ENCODE measurements around the gene PDIA2. TPM values are rescaled to one million over a fixed set of nuclear protein-coding genes. Genes with fewer than 3 reads are reported as not detected.

The PDIA2 gene
- total RNA-seq, 2 donors from 2014 or later = 0.81 to 3.2 TPM

DNA sequence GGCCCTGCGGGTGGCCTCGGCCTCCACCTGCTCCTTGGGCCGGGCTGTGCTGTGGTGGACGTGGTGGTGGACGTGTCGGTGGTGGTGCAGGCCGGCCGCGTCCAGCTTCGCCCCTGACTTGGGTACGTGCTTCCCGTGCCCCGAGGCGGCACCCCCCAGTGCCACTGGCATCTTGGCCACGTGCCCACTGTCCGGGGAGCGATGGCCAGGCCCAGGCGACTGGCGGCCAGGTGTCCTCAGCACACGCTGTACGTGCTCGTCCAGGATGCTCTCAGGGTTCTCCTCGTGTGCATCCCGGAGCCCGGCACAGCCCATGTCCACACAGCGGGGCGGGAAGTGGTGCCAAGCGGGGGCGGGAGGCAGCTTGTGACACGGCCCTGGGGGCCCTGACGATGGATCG, 14.9 kb downstream of the PDIA2 start:
- Histone ChIP-seq H3K36me3 (peaks cover 16% of the 10 kb centered on the region), H3K27me3 (replicated peaks; ENCODE audit: insufficient read depth) (no peaks in the 10 kb centered on the region), H3K4me1 (ENCODE audit: control insufficient read depth in 1 of 2, low read depth in 2 of 2) (no peaks in the 10 kb centered on the region), H3K27ac (no peak overlapping the region), H3K9me3 (no peaks in the 10 kb centered on the region), H3K4me3 (no peak overlapping the region)
- ATAC-seq (ENCODE audit: insufficient number of reproducible peaks, low FRiP score, low read depth) = no peak
- DNase-seq (ENCODE audit: low spot score) = no peak
- TF ChIP-seq, protein P1, sequence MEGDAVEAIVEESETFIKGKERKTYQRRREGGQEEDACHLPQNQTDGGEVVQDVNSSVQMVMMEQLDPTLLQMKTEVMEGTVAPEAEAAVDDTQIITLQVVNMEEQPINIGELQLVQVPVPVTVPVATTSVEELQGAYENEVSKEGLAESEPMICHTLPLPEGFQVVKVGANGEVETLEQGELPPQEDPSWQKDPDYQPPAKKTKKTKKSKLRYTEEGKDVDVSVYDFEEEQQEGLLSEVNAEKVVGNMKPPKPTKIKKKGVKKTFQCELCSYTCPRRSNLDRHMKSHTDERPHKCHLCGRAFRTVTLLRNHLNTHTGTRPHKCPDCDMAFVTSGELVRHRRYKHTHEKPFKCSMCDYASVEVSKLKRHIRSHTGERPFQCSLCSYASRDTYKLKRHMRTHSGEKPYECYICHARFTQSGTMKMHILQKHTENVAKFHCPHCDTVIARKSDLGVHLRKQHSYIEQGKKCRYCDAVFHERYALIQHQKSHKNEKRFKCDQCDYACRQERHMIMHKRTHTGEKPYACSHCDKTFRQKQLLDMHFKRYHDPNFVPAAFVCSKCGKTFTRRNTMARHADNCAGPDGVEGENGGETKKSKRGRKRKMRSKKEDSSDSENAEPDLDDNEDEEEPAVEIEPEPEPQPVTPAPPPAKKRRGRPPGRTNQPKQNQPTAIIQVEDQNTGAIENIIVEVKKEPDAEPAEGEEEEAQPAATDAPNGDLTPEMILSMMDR (IDR thresholded peaks at IDR 0.05) = no peak

DNA sequence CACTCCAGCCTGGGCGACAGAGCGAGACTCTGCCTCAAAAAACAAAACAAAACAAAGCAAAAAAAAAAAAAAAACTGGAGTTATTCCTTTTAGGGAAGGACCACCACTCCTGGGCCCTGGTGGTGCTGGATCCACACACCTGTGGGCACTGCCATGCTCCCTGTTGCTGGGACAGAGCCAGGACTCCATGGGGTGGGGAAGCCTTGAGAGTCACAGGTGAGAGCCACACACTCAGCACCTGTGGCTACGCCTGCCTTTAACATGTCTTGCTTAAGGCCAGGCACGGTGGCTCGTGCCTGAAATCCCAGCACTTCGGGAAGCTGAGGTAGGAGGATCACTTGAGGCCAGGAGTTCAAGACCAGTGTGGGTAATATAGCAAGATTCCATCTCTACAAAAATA, 18.3 kb downstream of the PDIA2 start:
- H3K36me3 ChIP-seq = peaks cover 13% of the 10 kb centered on the region

DNA sequence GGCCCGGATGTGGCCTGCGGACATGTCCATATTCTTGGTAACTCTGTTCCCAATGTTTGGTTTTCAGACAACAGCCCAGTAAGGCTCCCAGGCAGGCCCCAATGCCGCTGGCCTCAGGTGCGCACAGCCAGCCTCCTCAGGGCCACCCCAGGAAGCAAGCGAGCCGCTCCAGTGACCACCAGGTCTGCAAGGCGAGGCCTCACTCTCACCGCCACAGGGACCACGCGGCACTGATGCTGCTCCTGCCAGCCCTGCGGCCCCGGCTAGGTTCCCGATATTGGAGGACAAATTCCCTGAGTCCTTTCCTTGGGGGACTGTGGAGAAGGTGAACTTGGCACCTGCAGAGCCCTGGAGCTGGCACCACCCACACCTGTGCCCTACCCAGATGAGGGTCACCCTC, 19.0 kb downstream of the PDIA2 start:
- TF ChIP-seq, protein P1 (IDR thresholded peaks at IDR 0.05) = no peak
- H3K27me3 ChIP-seq (replicated peaks; ENCODE audit: insufficient read depth) = no peaks in the 10 kb centered on the region
- no peak overlapping the region for H3K4me3 ChIP-seq
- no peak for ATAC-seq (ENCODE audit: insufficient number of reproducible peaks, low FRiP score, low read depth)
- H3K36me3 ChIP-seq = peaks cover 13% of the 10 kb centered on the region
- H3K9me3 ChIP-seq = no peaks in the 10 kb centered on the region
- DNase-seq (ENCODE audit: low spot score) = no peak
- no peak overlapping the region for H3K27ac ChIP-seq
- no peaks in the 10 kb centered on the region for H3K4me1 ChIP-seq (ENCODE audit: control insufficient read depth in 1 of 2, low read depth in 2 of 2)

More for the DNA sequence above, 18.3 kb downstream of the PDIA2 start:
- no peak overlapping the region for H3K27ac ChIP-seq
- H3K4me3 ChIP-seq = no peak overlapping the region
- no peaks in the 10 kb centered on the region for H3K27me3 ChIP-seq (replicated peaks; ENCODE audit: insufficient read depth)
- no peaks in the 10 kb centered on the region for H3K4me1 ChIP-seq (ENCODE audit: control insufficient read depth in 1 of 2, low read depth in 2 of 2)
- DNase-seq (ENCODE audit: low spot score) (no peak), ATAC-seq (ENCODE audit: insufficient number of reproducible peaks, low FRiP score, low read depth) (no peak)
- no peaks in the 10 kb centered on the region for H3K9me3 ChIP-seq
- TF ChIP-seq, protein P1 (IDR thresholded peaks at IDR 0.05) = no peak

DNA sequence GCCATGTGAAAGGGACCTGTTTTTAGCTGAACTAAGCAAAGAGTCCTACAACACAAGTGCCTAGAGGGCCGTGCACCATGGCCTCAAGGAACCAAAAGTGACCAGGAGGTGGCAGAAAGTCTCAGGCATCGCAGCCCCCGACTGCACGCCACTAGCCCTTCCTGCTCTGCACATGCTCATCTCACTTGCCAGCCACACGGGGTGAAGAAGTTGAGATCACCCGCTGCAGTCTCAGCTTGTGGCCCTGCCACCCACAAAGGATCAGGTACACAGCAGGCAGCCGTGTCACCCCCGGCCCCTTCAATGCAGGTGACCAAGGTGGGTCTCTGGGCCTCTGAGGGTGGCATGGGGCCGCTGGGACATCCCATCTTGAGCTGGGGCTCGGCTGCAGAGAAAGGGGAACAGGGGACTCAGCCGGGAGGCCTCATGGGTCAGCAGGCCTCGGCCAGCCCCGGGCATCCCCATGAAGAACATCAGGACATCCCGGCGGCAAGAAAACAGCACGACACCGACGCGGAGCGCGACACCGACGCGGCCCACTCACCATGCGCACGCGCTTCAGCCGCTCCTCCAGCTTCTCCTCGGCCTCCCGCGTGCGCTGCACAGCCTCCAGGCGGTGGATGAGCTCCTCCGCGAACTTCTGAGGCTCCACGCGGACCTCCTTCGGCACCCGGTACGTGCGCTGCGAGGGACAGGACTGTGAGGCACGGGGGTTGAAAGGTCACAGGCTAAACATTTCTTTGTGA, 21.0 kb downstream of the PDIA2 start:
- Histone ChIP-seq H3K27ac (no peak overlapping the region), H3K4me3 (no peak overlapping the region), H3K4me1 (ENCODE audit: control insufficient read depth in 1 of 2, low read depth in 2 of 2) (no peaks in the 10 kb centered on the region), H3K9me3 (no peaks in the 10 kb centered on the region), H3K36me3 (peaks cover 2% of the 10 kb centered on the region), H3K27me3 (replicated peaks; ENCODE audit: insufficient read depth) (no peaks in the 10 kb centered on the region)
- TF ChIP-seq, protein P1 (IDR thresholded peaks at IDR 0.05) = no peak
- no peak for ATAC-seq (ENCODE audit: insufficient number of reproducible peaks, low FRiP score, low read depth)
- DNase-seq (ENCODE audit: low spot score) = no peak

DNA sequence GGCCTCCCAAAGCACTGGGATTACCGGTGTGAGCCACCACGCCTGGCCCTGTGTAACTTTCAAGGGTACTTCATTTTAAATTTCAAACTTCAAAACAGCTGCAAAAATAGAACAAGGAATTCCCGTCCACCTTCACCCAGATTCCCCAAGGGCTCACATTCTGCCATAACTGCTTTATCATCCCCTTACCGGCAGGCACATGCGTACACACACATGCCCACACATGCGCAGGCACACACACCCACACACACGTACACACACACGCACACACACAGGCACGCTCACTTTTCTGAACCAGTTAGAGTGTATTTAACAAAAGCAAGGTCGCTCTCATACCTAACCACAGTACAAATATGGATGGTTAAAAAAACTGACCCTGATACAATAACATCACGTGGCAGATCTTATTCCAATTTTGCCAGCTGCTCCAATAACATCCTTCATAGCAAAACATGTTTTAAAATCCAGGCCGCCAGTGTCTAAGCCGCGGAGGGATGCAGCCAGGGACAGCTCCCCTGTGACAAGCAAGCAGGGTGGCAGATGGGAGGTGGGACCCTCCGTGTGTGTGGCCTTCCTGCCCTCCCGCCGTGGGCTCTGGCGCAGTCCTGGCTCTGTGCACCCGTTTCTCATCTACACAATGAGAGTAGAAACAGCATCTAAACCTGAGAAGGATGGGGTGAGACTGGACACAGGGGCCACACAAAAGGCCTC, 23.1 kb downstream of the PDIA2 start:
- ATAC-seq (ENCODE audit: insufficient number of reproducible peaks, low FRiP score, low read depth) = no peak
- no peak overlapping the region for H3K27ac ChIP-seq
- H3K4me3 ChIP-seq = no peak overlapping the region
- TF ChIP-seq, protein P1 (IDR thresholded peaks at IDR 0.05) = no peak
- H3K36me3 ChIP-seq = peaks cover 2% of the 10 kb centered on the region
- no peaks in the 10 kb centered on the region for H3K9me3 ChIP-seq
- DNase-seq (ENCODE audit: low spot score) = no peak
- H3K27me3 ChIP-seq (replicated peaks; ENCODE audit: insufficient read depth) = no peaks in the 10 kb centered on the region
- no peaks in the 10 kb centered on the region for H3K4me1 ChIP-seq (ENCODE audit: control insufficient read depth in 1 of 2, low read depth in 2 of 2)

Measured in thoracic aorta (tissue), 2 donors.